ENCODE data around the gene RAD51D.
"Not testable (repeated sequence)": the region's sequence is repeated elsewhere in the genome, so short reads cannot be mapped to it uniquely, and the experiment has no call there.

The RAD51D gene

GRCh38 chr17:35064516-35065215 is 55.0 kb downstream of the RAD51D start:
- no peak for DNase-seq

- DNase-seq, result peak; percentile 75
These were observed 56.0 kb downstream of the RAD51D start, which contains the start of gene RFFL for GRCh38 chr17:35063514-35064223. Gene RFFL, minus strand, starts transcription at chr17:35063707. Its CDS starts 37,154 bp downstream, at chr17:35026553.

GRCh38 chr17:35062308-35062707 is 57.4 kb downstream of the RAD51D start:
- no peak for DNase-seq

GRCh38 chr17:35057332-35057915 is 62.2 kb downstream of the RAD51D start:
- no peak for DNase-seq

- no peak for DNase-seq
These were observed 63.6 kb downstream of the RAD51D start for GRCh38 chr17:35056013-35056412.

GRCh38 chr17:35053204-35053603 is 66.5 kb downstream of the RAD51D start:
- no peak for DNase-seq

- no peak for DNase-seq
These were observed 66.9 kb downstream of the RAD51D start for GRCh38 chr17:35052780-35053179.

GRCh38 chr17:35052241-35052610 is 67.4 kb downstream of the RAD51D start:
- DNase-seq, result no peak

GRCh38 chr17:35051579-35052240 is 68.0 kb downstream of the RAD51D start:
- DNase-seq, result no peak

- no peak for DNase-seq
These were observed 68.5 kb downstream of the RAD51D start for GRCh38 chr17:35051183-35051578.

- no peak for DNase-seq
These were observed 69.5 kb downstream of the RAD51D start for GRCh38 chr17:35050170-35050569.

GRCh38 chr17:35048685-35049379 is 70.8 kb downstream of the RAD51D start:
- no peak for DNase-seq

- peak; percentile 26 for DNase-seq
These were observed 72.8 kb downstream of the RAD51D start for GRCh38 chr17:35046740-35047283.

GRCh38 chr17:35046245-35046644 is 73.4 kb downstream of the RAD51D start:
- no peak for DNase-seq

- not testable (repeated sequence) for DNase-seq
These were observed 74.1 kb downstream of the RAD51D start for GRCh38 chr17:35045458-35045979.

GRCh38 chr17:35044181-35044580 is 75.5 kb downstream of the RAD51D start:
- DNase-seq, result no peak

All from activated CD4-positive, alpha-beta T cell treated with anti-CD3 and anti-CD28 coated beads for 1 hour (primary cell).